NT2/D1 (cell line): ENCODE data around the gene ATXN7L2.

ENCODE experiments used
- DNase-seq: peaks from one replicate; pipeline ENCODE4 v3.0.0-alpha.2; 2011; ENCODE audit warnings: low read depth, low spot score
- H3K27me3 ChIP-seq: 2 replicates; pipeline ENCODE4 v1.6.0; 2011; ENCODE audit warnings: mild to moderate bottlenecking; ENCODE audit not compliant: insufficient read length, insufficient read depth
- H3K36me3 ChIP-seq: 2 replicates; pipeline ENCODE4 v1.6.1; 2011; ENCODE audit warnings: mild to moderate bottlenecking, low read length, mixed read lengths; ENCODE audit not compliant: insufficient read depth, insufficient read length
- H3K4me1 ChIP-seq: 2 replicates; pipeline ENCODE4 v1.5.1; 2011; ENCODE audit not compliant: insufficient read depth, insufficient read length
- H3K4me3 ChIP-seq: 2 replicates; pipeline ENCODE4 v1.5.1; 2011; ENCODE audit warnings: low read depth; ENCODE audit not compliant: insufficient read length
- H3K9ac ChIP-seq: 2 replicates; pipeline ENCODE4 v1.6.0; 2011; ENCODE audit warnings: low read depth; ENCODE audit not compliant: insufficient read length
- H3K9me3 ChIP-seq: 2 replicates; pipeline ENCODE4 v1.5.1; 2011; ENCODE audit warnings: mild to moderate bottlenecking, low read length; ENCODE audit not compliant: insufficient read depth
- SUZ12 ChIP-seq: IDR thresholded peaks from 2 replicates; pipeline ENCODE4 v1.6.1; 2011; ENCODE audit not compliant: insufficient read length, insufficient read depth; ENCODE audit errors: extremely low read depth
- YY1 ChIP-seq: IDR thresholded peaks from 2 replicates; pipeline ENCODE4 v1.6.1; 2011; ENCODE audit not compliant: insufficient read length, insufficient read depth
- ZNF274 ChIP-seq: IDR thresholded peaks from 2 replicates; pipeline ENCODE4 v1.6.1; 2011; ENCODE audit warnings: mild to moderate bottlenecking, low read depth, low read length

Gene ATXN7L2

DNA sequence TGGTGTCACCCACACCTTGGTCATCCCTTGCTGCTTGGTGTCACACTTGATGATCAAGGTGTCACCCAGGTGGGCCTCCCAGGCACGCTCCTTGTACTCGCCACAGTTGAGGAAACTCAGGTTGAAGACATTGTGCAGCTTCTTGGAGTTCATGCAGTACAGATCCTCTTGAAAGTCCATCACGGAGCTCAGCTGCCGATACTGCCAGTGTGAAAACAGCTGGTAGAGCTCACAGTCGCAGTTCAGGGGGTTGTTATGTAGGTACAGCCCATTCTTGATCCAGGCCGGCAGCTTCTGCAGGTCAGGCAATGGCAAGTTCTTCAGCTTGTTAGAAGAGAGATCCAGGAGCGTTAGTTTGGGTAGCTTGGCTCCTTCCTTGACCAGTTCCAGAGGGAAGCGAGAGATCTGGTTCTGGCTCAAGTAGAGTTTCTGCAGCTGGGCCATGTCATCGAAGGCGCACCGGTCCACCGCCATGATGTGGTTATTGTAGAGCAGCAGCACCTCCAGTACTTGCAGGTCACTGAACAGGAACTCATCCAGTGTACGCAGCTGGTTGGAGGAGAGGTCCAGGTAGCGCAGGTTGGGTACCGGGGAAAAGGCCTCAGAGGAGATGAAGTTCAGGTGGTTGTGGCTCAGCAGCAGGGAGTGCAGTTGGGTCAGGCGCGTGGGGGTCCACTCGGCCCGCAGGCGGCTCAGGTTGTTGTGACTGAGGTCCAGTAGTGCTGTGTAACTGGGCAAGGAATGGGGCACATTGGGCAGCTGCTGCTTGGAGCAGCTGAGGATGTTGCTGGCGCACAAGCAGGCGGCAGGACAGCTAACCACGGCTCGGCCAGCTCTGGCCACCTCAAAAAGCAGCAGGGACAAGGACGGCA lies 24.5 kb downstream of the ATXN7L2 start:
- DNase-seq = no peak
- Histone ChIP-seq H3K4me1 (peaks cover 3% of the 10 kb centered on the region), H3K9me3 (no peaks in the 10 kb centered on the region), H3K4me3 (no peak overlapping the region), H3K36me3 (no peaks in the 10 kb centered on the region), H3K9ac (no peak overlapping the region), H3K27me3 (peaks cover 52% of the 10 kb centered on the region)
- TF ChIP-seq YY1 (no peak), SUZ12 (no peak), ZNF274 (no peak)

DNA sequence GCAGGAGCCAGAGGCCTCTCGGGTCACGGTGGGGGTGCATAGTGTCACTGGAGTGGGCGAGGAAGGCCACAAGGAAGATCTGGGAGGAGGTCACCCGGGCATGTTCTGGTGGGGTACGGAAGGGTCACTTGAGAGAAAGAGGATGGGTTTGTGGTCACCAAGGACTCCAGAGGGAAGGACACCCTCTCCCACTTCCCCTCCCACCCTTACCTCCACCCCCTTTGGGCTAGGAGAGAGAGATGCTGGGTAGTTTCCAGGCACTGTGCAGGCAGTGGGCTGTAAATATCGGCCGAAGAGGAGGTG lies 25.1 kb downstream of the ATXN7L2 start:
- Histone ChIP-seq H3K27me3 (peaks cover 52% of the 10 kb centered on the region), H3K4me1 (peaks cover 3% of the 10 kb centered on the region), H3K4me3 (peak overlapping the region; percentile 70), H3K9ac (peak overlapping the region; percentile 71), H3K36me3 (no peaks in the 10 kb centered on the region), H3K9me3 (no peaks in the 10 kb centered on the region)
- TF ChIP-seq SUZ12 (no peak), YY1 (no peak), ZNF274 (no peak)
- no peak for DNase-seq

- Histone ChIP-seq H3K4me1 (peaks cover 3% of the 10 kb centered on the region), H3K36me3 (no peaks in the 10 kb centered on the region), H3K9ac (peak within 1 kb of the TSS; percentile 71), H3K4me3 (peak within 1 kb of the TSS; percentile 70), H3K9me3 (no peaks in the 10 kb centered on the region), H3K27me3 (peaks cover 52% of the 10 kb centered on the region)
- no peak for DNase-seq
- TF ChIP-seq ZNF274 (no peak), YY1 (no peak), SUZ12 (no peak)
These were observed 25.8 kb downstream of the ATXN7L2 start, which contains the start of gene AMIGO1 for GRCh38 chr1:109509176-109510134. Gene AMIGO1, minus strand, starts transcription at chr1:109509727. Its CDS starts 815 bp downstream, at chr1:109508912.

GRCh38 chr1:109513110-109513710 lies 29.5 kb downstream of the ATXN7L2 start:
- H3K9ac ChIP-seq = no peak overlapping the region
- no peak for DNase-seq
- H3K4me3 ChIP-seq = no peak overlapping the region
- no peaks in the 10 kb centered on the region for H3K9me3 ChIP-seq
- TF ChIP-seq ZNF274 (no peak), YY1 (no peak), SUZ12 (no peak)
- H3K27me3 ChIP-seq = peaks cover 41% of the 10 kb centered on the region
- H3K36me3 ChIP-seq = no peaks in the 10 kb centered on the region
- peaks cover 3% of the 10 kb centered on the region for H3K4me1 ChIP-seq

- peaks cover 25% of the 10 kb centered on the region for H3K27me3 ChIP-seq
These were observed 31.1 kb downstream of the ATXN7L2 start for GRCh38 chr1:109514846-109515245.

DNA sequence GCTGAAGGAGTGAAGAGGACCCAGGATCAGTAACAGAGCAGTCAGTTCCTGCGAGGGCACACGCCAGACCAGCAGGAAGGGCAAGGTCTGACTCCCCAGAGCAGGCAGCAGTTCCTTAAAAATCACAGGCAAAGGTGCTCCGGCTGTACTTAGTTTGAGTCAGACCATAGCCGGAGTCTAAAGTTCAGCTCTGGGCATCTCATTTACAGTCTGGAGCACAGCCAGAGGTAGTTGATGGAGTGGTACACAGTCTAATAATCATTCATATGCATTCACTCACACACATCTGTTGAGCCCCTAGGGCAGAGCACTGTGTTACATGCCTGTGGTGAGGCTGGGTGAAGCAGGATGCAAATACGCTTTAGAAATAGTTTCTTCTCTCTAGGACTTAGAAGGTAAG lies 33.2 kb downstream of the ATXN7L2 start:
- Histone ChIP-seq H3K9me3 (no peaks in the 10 kb centered on the region), H3K4me3 (no peak overlapping the region), H3K4me1 (no peaks in the 10 kb centered on the region), H3K36me3 (no peaks in the 10 kb centered on the region), H3K27me3 (peaks cover 4% of the 10 kb centered on the region), H3K9ac (no peak overlapping the region)
- DNase-seq = no peak
- TF ChIP-seq ZNF274 = no peak
- no peak for TF ChIP-seq YY1
- no peak for TF ChIP-seq SUZ12

More at GRCh38 chr1:109514846-109515245, 31.1 kb downstream of the ATXN7L2 start:
- H3K36me3 ChIP-seq = no peaks in the 10 kb centered on the region
- H3K9ac ChIP-seq = no peak overlapping the region
- H3K4me1 ChIP-seq = peaks cover 3% of the 10 kb centered on the region
- DNase-seq = no peak
- no peak overlapping the region for H3K4me3 ChIP-seq
- TF ChIP-seq ZNF274 = no peak
- H3K9me3 ChIP-seq = no peaks in the 10 kb centered on the region

DNA sequence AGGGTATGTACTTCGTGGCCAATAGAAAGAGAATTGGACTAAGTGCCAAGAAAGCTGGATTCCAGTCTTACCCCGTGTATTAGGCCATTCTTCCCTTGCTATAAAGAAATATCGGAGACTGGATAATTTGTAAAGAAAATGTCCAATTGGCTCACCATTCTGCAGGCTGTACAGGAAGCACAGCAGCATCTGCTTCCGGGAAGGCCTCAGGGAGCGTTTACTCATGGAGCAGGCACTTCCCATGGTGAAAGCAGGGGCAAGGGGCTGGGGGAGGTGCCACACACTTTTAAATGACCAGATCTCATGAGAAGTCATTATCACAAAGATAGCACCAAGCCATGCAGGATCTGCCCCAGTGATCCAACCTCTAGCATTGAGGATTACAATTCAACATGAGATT lies 33.6 kb downstream of the ATXN7L2 start:
- no peak for DNase-seq
- Histone ChIP-seq H3K4me1 (no peaks in the 10 kb centered on the region), H3K27me3 (peaks cover 3% of the 10 kb centered on the region), H3K4me3 (no peak overlapping the region), H3K36me3 (no peaks in the 10 kb centered on the region), H3K9ac (no peak overlapping the region), H3K9me3 (no peaks in the 10 kb centered on the region)
- no peak for TF ChIP-seq YY1
- TF ChIP-seq ZNF274 = no peak
- TF ChIP-seq SUZ12 = no peak
